T-helper 2 cell treated with Interferon-gamma antibody and Interleukin-4, amounts not matched to agents 5 μg/mL and 100 μg/mL, for 36 hours (primary cell): ENCODE measurements around the gene MED29.
A peak's percentile ranks its signal among the peaks of the same experiment; 100 is the strongest.

Source experiments
- DNase-seq: peaks from one replicate; pipeline ENCODE4 v3.0.0; 2021; ENCODE audit warnings: low spot score
- H3K27ac Mint-ChIP-seq: one replicate; pipeline ENCODE4 v1.8.0; 2021; ENCODE audit warnings: mild to moderate bottlenecking, mixed read lengths
- H3K27me3 Mint-ChIP-seq: one replicate; pipeline ENCODE4 v1.8.0; 2021; ENCODE audit warnings: low read depth, mixed read lengths
- H3K36me3 Mint-ChIP-seq: one replicate; pipeline ENCODE4 v1.8.0; 2021; ENCODE audit warnings: low read depth, mixed read lengths
- H3K4me1 Mint-ChIP-seq: one replicate; pipeline ENCODE4 v1.8.0; 2021; ENCODE audit warnings: low read depth, mixed read lengths
- H3K4me3 Mint-ChIP-seq: one replicate; pipeline ENCODE4 v1.8.0; 2022; ENCODE audit warnings: mild to moderate bottlenecking, moderate library complexity, mixed read lengths
- H3K9me3 Mint-ChIP-seq: one replicate; pipeline ENCODE4 v1.8.0; 2021; ENCODE audit warnings: mixed read lengths

Gene MED29, protein sequence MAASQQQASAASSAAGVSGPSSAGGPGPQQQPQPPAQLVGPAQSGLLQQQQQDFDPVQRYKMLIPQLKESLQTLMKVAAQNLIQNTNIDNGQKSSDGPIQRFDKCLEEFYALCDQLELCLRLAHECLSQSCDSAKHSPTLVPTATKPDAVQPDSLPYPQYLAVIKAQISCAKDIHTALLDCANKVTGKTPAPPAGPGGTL

DNA sequence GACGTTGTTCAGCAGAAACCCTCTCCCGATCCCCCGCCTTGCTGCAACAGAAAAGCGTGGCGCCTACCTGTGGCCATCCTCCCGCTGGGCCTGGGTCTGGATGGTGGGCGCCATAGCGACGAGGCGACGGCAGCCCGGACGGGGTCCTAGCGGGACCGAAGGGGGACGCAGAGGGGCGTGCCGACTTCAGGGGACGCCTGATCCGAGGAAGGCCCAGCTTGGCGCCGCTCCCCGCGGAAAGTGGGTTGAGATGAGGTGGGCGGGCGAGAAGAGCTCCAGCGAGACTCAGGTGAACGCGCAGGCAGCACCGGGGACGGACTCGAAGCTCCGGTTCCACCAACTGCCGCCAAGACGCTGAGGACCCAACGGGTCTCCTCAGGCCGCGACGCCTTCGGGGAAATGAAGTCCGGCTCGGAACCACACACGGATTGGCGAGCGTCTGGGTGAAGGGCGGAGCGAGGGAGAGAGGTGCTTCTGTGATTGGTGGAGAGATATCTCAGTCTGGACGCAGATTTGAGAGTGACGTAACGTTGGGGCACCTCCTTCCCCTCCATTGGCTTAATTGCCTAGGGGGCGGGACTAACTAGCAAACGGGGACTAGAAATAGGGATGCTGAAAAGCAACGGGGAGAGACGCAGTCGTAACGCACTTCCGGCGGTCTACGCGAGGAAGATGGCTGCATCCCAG is at the start of gene MED29, which contains the start of gene PAF1:
Gene MED29, plus strand, starts transcription at position 628 of the 687 bp plus-strand sequence. Its CDS starts 45 bp downstream, at position 673.
Gene PAF1, minus strand, starts transcription at position 356 of the 687 bp plus-strand sequence. Its CDS starts 242 bp downstream, at position 114.
- Mint-ChIP-seq H3K36me3 (peaks cover 56% of the 10 kb centered on the region), H3K4me1 (peaks cover 14% of the 10 kb centered on the region), H3K27ac (peak within 1 kb of the TSS; percentile 98), H3K9me3 (no peaks in the 10 kb centered on the region), H3K4me3 (peak within 1 kb of the TSS; percentile 99), H3K27me3 (no peaks in the 10 kb centered on the region)
- peak; percentile 96 for DNase-seq

DNA sequence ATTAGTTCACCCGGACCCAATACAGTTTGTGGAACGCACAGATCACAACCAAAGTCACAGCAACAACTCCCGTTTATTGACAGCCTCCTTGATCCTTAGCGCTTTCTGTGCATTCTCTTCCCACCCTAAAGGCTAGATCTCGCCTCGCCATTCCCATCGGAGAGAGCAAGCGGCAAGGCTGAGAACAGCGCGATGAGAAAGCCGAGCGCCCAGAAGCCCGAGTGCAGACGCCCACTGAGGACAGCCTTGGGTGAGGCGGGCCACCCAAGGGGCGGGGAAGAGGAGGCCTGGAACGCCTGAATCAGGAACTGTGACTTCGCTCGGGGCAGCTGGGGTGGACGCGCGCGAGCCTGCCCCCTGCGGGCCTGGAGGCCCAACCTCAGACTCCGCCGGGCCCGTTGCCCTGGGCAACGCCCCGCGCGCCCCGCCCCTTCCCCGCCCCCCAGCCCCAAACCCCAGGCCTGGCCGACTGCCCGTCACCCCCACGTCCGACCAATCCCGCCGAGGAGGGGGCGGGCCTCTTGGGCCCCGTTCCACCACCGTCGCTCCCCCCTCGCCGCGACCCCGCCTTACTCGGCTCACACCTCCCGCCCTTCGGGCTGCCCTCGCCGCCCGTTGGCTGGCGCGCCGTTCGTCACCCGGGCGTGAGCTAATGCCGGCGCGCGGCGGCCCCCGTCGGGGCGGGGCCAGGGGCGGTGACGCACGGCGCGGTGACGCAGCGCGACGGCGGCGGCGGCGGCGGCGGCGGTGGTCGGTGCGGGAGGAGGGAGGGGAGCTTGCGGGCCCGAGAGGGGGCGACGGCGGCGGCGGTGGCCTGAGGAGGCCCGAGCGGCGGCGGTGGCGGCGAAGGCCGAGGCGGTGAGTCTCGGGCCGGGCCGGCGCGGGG is 49.2 kb upstream of the MED29 start, which contains the start of gene SAMD4B:
Gene SAMD4B, plus strand, starts transcription at position 703 of the 886 bp plus-strand sequence. CDS start 14,473 bp downstream, outside the sequence.
- peak within 1 kb of the TSS; percentile 97 for H3K4me3 Mint-ChIP-seq
- H3K36me3 Mint-ChIP-seq = peaks cover 12% of the 10 kb centered on the region
- peak within 1 kb of the TSS; percentile 92 for H3K27ac Mint-ChIP-seq
- H3K27me3 Mint-ChIP-seq = no peaks in the 10 kb centered on the region
- DNase-seq = peak; percentile 99
- H3K9me3 Mint-ChIP-seq = no peaks in the 10 kb centered on the region
- peaks cover 51% of the 10 kb centered on the region for H3K4me1 Mint-ChIP-seq

DNA sequence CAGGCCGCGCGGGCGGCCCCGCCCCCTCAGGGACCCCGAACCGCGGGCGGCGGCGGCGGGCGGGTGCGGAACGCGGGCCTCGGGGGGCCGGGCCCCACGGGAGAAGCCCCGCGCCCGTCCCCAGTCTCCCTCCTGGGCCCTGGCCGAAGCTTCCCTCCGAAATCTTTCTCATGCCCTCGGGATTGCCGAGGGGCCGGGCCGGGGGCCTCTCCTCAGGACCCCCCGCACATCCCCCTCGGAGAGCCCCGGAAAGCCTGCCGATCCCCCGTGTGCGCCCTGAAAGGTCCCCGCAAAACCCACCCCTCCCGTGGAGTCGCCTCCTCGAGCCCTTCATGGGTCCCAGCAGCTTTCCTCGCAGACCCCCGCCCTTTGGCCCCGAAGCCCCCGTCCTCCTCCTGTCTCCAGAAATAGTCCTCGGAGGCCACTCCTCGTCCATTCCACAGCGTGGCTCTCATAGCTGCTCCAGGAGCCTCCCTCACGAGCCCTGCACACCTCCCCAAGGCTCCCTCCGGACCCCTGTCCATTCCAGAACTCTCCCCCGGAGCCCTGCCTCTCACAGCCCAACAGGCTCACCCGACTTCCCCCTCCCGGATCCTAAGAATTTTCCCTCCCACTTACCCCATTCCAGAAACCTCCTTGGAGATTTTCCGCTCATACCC is 48.4 kb upstream of the MED29 start:
- Mint-ChIP-seq H3K9me3 (no peaks in the 10 kb centered on the region), H3K4me3 (peak overlapping the region; percentile 82), H3K36me3 (peaks cover 7% of the 10 kb centered on the region), H3K27ac (peak overlapping the region; percentile 86), H3K27me3 (no peaks in the 10 kb centered on the region), H3K4me1 (peaks cover 52% of the 10 kb centered on the region)
- DNase-seq = no peak

DNA sequence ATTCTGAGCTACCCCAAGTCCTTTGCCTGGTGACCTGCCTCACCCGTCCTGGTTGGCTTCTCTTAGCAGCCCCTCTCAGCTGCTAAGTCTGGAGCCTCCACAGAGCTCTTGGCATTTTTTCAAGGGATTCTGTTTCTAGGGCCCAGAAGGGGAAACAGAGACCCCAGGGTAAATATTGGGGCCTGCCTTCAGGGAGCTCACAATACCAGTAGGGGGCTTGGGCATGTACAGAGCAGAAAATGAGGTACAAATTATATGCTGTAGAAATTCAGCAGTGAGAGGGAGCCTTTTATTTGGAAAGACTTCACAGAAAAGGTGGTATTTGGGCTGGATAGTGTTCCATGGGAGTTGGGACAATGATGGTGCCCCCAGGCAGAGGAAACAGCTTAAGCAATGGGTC is 45.2 kb upstream of the MED29 start:
- DNase-seq = no peak
- H3K4me1 Mint-ChIP-seq = peaks cover 45% of the 10 kb centered on the region
- H3K27ac Mint-ChIP-seq = no peak overlapping the region
- H3K9me3 Mint-ChIP-seq = no peaks in the 10 kb centered on the region
- no peak overlapping the region for H3K4me3 Mint-ChIP-seq
- H3K27me3 Mint-ChIP-seq = no peaks in the 10 kb centered on the region
- peaks cover 13% of the 10 kb centered on the region for H3K36me3 Mint-ChIP-seq

DNA sequence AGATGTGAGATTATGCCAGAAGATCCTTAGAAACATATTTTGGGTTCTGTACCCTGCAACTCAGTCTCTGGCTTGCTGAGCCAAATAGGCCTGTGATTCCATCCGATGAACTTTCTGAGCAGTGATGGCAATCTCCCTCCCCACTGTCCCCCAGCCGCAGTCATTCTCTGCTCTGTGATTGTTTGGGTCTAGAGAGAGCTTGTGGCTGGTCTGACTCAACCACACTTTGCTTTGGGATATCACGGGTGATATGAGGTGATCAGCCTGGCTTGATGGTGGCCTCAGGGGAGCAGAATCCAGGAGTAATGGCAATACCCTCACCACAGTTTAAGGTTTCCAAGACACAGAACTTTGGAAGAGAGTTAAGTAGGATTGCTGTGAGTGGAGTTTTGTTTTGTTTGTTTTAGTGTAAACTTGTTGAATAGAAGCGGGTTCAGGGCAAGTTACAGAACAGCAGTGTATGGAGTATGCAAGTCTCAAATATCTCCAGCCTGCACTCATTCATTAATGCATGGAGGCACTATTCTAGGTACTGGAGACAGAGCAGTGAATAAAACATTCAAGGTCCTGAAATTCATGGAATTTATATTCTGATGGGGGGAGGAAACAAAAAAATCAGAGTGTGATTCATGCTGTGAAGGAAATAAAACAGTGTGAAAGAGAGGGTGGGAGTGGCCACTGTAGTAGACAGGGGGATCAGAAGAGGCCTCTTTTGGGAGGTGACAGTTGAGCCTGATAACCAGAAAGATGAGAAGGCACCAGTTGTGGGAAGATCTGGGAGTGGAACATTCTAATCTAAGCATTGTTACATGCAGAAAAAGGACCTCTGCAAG is 43.6 kb upstream of the MED29 start:
- Mint-ChIP-seq H3K36me3 (peaks cover 22% of the 10 kb centered on the region), H3K4me1 (peaks cover 53% of the 10 kb centered on the region), H3K27me3 (no peaks in the 10 kb centered on the region), H3K27ac (peak overlapping the region; percentile 43), H3K4me3 (no peak overlapping the region), H3K9me3 (no peaks in the 10 kb centered on the region)
- no peak for DNase-seq

DNA sequence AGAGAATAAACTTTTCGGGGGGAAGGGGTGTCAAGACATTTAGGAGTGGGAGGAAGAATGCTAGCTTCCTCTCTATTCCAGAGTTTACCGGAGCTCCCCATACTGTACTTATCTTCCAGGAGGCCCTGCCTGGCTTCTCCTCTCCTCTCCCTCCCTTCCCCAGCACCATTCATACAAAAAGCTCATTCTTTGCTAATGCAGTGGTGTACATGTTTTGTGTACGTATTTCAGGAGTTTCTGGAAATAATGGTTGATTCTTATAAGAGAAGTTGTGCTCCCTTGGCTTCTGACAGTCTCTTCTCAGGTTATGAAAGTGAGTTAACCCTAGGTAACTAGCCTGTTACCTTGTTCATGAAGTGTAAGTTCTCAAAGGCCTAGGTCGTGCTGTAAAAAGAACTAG is 41.9 kb upstream of the MED29 start:
- Mint-ChIP-seq H3K27me3 (no peaks in the 10 kb centered on the region), H3K27ac (peak overlapping the region; percentile 7), H3K9me3 (no peaks in the 10 kb centered on the region), H3K36me3 (peaks cover 22% of the 10 kb centered on the region), H3K4me1 (peaks cover 41% of the 10 kb centered on the region), H3K4me3 (no peak overlapping the region)
- DNase-seq = no peak

DNA sequence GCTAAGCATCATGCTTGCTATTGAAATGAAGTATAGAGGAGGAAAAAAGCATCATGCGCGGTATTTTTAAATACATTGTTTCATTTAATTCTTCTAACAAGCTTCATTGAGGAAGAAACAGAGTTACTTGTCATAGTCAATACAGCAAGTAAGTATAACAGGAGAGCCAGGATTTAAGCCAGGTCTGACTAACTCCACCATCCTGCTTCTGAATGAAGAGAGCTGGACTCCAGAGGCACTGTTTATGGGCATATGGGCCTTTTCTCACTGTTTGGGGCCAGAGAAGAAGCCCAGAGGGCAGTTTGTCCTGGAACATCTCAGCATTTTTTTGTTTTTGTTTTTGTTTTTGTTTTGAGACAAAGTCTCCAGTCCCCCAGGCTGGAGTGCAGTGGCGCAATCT is 41.0 kb upstream of the MED29 start:
- H3K27me3 Mint-ChIP-seq = no peaks in the 10 kb centered on the region
- no peak overlapping the region for H3K27ac Mint-ChIP-seq
- DNase-seq = no peak
- H3K9me3 Mint-ChIP-seq = no peaks in the 10 kb centered on the region
- H3K4me3 Mint-ChIP-seq = no peak overlapping the region
- peaks cover 25% of the 10 kb centered on the region for H3K36me3 Mint-ChIP-seq
- H3K4me1 Mint-ChIP-seq = peaks cover 34% of the 10 kb centered on the region

DNA sequence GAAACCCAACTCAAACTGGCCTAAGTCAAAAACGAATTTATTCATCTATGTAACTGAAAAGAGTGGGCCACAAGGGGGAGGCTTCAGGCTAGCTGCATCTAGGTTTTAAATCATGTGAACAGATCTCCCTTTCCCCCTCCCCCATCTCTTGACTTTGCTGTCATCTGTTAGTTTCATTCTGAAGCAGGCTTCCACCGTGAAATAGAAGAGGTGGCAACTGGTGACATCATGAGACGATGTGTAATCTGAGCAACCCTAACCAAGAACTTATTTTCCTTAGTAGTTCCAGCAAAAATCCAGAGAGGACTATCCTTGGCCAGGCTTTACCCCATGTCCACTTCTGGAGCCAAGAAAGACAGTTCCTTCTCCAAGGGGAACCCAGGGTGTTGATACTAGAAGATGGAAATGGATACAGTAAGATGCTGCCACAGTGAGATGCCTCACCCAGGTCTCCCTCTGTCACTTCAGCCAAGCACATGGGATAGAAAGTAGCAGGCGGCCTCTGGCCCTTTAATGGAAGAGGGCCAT is 39.6 kb upstream of the MED29 start:
- H3K36me3 Mint-ChIP-seq = peaks cover 30% of the 10 kb centered on the region
- peak; percentile 76 for DNase-seq
- no peak overlapping the region for H3K4me3 Mint-ChIP-seq
- no peaks in the 10 kb centered on the region for H3K9me3 Mint-ChIP-seq
- H3K27ac Mint-ChIP-seq = peak overlapping the region; percentile 86
- peaks cover 28% of the 10 kb centered on the region for H3K4me1 Mint-ChIP-seq
- no peaks in the 10 kb centered on the region for H3K27me3 Mint-ChIP-seq

DNA sequence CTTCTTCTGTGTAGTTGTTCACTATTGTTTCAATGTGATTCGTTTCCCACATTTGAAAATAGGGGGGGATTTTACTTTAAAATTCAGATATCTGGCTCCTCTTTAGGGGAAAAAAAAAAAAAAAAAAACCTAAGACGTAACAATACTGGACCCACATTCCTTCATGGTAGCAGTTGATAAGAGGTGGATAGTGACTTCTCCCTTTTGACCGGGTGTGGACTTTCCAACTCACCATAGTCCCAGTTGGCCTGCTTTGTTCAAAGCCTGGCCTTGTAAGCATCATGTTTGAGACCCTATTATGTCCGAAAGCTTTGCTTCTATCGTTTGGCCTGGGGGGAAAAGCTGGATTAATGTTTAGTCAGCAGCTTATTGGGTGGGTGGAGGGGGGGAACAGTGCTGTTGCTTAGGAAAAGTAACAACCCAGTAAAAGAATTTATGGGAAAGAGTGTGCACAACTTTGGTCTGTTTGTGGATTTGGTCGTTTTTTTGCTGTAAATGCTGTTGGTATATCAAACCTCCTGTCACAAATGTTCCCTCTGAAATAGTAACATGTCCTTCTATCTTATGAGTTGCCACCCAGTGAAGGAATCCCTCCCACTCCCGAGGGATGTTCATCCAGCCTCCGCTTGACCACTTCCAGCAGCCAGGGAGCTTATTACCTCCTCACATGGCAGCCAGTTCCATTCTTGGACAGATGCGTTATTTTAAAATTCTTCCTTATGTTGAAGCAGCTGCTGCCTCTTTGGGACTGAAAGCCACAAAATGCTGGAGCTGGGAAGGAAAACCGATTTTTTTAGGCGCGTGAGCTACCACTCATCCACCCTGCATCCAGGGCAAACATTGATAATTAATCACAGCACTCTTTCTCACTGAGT is 38.6 kb upstream of the MED29 start:
- Mint-ChIP-seq H3K4me3 (no peak overlapping the region), H3K36me3 (peaks cover 39% of the 10 kb centered on the region), H3K9me3 (no peaks in the 10 kb centered on the region), H3K27me3 (no peaks in the 10 kb centered on the region), H3K27ac (peak overlapping the region; percentile 86), H3K4me1 (peaks cover 26% of the 10 kb centered on the region)
- DNase-seq = no peak

DNA sequence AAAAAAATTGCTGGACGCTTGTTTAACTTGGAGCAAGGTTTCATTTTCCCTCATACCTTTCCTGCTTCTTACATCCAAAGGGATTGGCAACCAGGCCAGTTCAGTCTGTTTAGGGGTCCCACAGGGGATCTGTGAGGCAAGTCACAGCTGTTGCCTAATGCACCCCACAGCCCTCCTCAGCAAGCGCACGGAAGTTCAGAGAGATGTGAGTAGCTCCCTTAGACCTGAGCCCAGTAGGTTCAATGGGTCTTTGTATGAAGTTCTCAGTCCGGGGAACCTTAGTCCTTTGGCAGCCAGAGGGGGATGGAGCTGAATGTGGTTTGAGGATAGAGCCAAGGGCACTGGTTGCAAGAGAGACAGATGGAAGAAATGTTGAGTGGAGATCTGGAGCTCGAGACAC is 35.9 kb upstream of the MED29 start:
- H3K27ac Mint-ChIP-seq = no peak overlapping the region

DNA sequence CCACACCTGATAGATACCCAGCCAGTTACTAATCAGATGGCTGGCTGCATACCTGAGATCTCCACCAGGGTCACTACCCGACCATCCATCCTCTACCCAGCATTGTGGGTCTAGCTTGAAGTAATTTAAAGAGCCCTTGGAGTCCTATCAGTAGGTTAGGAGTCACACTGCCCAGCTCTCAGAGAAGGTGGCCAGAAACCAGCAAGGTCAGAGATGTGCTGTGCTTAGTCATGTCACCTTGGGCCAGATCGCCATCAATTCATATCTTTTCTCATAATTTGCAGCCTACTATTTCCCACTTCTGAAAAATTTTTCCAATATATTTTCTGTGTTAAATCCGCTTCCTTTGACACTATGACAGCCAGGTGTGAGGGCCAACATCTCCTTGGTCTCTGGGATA is 35.1 kb upstream of the MED29 start:
- Mint-ChIP-seq H3K27ac (no peak overlapping the region), H3K4me3 (no peak overlapping the region), H3K4me1 (peaks cover 15% of the 10 kb centered on the region), H3K36me3 (peaks cover 47% of the 10 kb centered on the region), H3K27me3 (no peaks in the 10 kb centered on the region), H3K9me3 (no peaks in the 10 kb centered on the region)
- DNase-seq = no peak

More for the DNA sequence above, 35.9 kb upstream of the MED29 start:
- no peak overlapping the region for H3K4me3 Mint-ChIP-seq
- H3K4me1 Mint-ChIP-seq = peaks cover 15% of the 10 kb centered on the region
- H3K9me3 Mint-ChIP-seq = no peaks in the 10 kb centered on the region
- H3K36me3 Mint-ChIP-seq = peaks cover 44% of the 10 kb centered on the region
- DNase-seq = no peak
- H3K27me3 Mint-ChIP-seq = no peaks in the 10 kb centered on the region

DNA sequence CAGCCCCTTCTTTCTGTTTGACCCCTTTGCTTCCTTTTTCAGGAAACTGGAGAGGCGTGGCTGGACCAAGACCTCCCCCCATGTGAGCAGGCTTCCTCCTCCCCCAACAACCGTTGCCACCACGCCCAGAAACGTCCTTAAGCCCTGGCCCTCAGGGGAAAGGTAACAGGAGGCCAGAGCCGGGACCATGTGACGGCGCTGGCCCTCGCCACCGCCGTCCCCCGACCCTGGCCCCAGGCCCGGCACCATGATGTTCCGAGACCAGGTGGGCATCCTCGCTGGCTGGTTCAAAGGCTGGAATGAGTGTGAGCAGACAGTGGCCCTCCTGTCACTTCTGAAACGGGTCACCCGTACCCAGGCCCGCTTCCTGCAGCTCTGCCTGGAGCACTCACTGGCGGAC is 34.5 kb upstream of the MED29 start:
- no peak for DNase-seq
- H3K9me3 Mint-ChIP-seq = no peaks in the 10 kb centered on the region
- no peak overlapping the region for H3K4me3 Mint-ChIP-seq
- peaks cover 10% of the 10 kb centered on the region for H3K4me1 Mint-ChIP-seq
- H3K27ac Mint-ChIP-seq = no peak overlapping the region
- peaks cover 46% of the 10 kb centered on the region for H3K36me3 Mint-ChIP-seq
- H3K27me3 Mint-ChIP-seq = no peaks in the 10 kb centered on the region
